ENCODE data around the gene CD44.

The CD44 gene

DNA sequence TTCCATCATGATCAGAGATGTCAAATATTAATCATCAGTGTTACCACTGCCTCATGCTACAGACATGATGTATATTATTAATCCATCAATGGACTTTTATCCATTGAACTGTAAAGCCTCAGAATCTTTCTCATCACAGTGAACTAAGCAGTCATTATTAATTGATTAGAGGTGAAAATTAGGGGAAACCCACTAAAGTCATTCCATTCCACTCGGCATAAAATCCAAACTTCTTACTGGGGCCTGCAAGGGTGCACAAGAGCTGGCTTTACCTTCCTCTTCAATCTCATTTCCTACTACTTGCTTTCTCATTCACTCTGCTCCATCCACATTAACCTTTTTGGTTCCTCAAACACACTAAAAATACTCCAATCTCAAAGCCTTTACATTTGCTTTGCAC lies 7.9 kb upstream of the CD44 start:
- H3K27me3 ChIP-seq (replicated peaks; ENCODE audit: control insufficient read depth, insufficient read depth, low read length): no peaks in the 10 kb centered on the region
- TF ChIP-seq, protein P1, sequence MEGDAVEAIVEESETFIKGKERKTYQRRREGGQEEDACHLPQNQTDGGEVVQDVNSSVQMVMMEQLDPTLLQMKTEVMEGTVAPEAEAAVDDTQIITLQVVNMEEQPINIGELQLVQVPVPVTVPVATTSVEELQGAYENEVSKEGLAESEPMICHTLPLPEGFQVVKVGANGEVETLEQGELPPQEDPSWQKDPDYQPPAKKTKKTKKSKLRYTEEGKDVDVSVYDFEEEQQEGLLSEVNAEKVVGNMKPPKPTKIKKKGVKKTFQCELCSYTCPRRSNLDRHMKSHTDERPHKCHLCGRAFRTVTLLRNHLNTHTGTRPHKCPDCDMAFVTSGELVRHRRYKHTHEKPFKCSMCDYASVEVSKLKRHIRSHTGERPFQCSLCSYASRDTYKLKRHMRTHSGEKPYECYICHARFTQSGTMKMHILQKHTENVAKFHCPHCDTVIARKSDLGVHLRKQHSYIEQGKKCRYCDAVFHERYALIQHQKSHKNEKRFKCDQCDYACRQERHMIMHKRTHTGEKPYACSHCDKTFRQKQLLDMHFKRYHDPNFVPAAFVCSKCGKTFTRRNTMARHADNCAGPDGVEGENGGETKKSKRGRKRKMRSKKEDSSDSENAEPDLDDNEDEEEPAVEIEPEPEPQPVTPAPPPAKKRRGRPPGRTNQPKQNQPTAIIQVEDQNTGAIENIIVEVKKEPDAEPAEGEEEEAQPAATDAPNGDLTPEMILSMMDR (IDR thresholded peaks at IDR 0.05; ENCODE audit: insufficient read depth, low read length, poor library complexity, severe bottlenecking): no peak
- H3K36me3 ChIP-seq (ENCODE audit: control insufficient read depth, insufficient read depth, low read length): no peaks in the 10 kb centered on the region
- no peak overlapping the region for H3K4me3 ChIP-seq (replicated peaks; ENCODE audit: low read depth, low read length)
- no peak for DNase-seq (ENCODE audit: extremely low read depth, insufficient read length)

DNA sequence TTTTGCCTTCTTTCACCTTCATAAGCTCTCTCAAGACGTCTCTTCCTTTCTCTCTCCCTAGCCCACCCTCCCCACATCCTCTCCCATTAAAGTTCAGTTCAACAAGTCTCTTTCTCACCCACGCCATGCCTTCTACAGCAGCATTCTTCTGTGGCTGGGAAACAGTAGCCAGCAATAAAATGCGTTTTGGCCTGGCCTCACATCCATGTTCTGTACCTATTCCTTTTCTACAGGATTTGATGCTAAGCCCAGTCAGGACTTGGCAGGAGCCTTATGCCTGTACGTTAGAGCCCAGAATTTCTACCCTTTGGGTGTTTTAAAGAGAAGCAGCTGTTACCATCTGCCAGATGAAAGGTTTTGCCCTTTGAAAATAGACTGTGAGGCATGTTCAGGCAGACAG lies 7.1 kb upstream of the CD44 start:
- Histone ChIP-seq H3K4me3 (replicated peaks; ENCODE audit: low read depth, low read length) (no peak overlapping the region), H3K27me3 (replicated peaks; ENCODE audit: control insufficient read depth, insufficient read depth, low read length) (no peaks in the 10 kb centered on the region), H3K36me3 (ENCODE audit: control insufficient read depth, insufficient read depth, low read length) (no peaks in the 10 kb centered on the region)
- TF ChIP-seq, protein P1 (IDR thresholded peaks at IDR 0.05; ENCODE audit: insufficient read depth, low read length, poor library complexity, severe bottlenecking): no peak
- no peak for DNase-seq (ENCODE audit: extremely low read depth, insufficient read length)

DNA sequence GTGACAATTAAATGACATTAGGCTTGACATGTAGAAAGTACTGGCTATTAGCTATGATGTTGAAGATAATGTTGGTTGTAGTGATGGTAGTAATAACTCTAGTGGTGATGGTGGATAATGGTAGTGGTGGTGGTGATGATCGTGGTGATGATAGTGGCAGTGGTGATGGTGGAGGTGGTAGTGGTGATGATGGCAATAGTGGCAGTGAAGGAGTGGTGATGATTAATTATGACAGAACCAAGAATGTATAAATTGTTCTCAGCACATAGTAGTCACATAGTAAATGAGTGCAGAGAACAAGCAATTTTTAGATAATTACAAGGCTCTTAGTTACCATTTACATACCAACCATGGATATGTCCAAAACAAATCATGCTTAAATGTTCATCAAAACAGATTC lies 5.3 kb upstream of the CD44 start:
- Histone ChIP-seq H3K36me3 (ENCODE audit: control insufficient read depth, insufficient read depth, low read length) (no peaks in the 10 kb centered on the region), H3K4me3 (replicated peaks; ENCODE audit: low read depth, low read length) (no peak overlapping the region), H3K27me3 (replicated peaks; ENCODE audit: control insufficient read depth, insufficient read depth, low read length) (no peaks in the 10 kb centered on the region)
- TF ChIP-seq, protein P1 (IDR thresholded peaks at IDR 0.05; ENCODE audit: insufficient read depth, low read length, poor library complexity, severe bottlenecking): no peak
- DNase-seq (ENCODE audit: extremely low read depth, insufficient read length): no peak

DNA sequence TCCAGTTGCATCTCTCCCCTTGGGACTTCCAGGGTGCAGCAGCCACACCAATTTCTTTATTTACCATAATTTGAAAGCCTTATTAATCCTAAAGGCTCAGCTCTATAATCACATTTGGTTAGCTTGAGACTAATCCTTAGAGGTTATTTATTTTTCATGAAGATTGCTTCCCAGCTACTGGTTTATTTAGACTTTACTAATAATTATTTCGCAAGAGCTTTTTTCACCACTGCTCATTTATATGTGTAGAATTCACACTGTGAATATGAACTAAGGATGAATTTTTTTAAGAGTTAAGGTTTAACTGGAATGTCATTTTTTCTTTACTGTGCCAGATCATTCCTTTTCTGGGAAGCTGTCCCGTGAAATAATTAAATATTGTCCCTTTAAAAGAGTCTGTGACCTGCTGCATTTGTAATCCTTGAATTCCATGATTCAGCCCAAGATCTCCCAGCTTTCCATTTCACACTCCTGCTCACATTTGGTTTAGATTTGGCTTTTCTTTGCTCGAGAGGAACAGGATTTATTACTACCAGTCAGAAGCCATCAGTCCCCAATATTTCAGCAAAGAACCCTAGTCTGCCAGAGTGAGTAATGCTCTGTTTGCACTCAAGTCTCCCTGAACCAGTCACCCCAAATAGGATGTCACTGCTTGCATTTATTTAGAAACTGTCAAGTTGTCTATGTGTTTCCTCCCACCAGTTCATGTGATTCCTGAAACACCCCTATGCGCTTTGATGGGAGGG lies 4.4 kb upstream of the CD44 start:
- no peak overlapping the region for H3K4me3 ChIP-seq (replicated peaks; ENCODE audit: low read depth, low read length)
- H3K36me3 ChIP-seq (ENCODE audit: control insufficient read depth, insufficient read depth, low read length): no peaks in the 10 kb centered on the region
- no peak for DNase-seq (ENCODE audit: extremely low read depth, insufficient read length)
- TF ChIP-seq, protein P1 (IDR thresholded peaks at IDR 0.05; ENCODE audit: insufficient read depth, low read length, poor library complexity, severe bottlenecking): no peak
- no peaks in the 10 kb centered on the region for H3K27me3 ChIP-seq (replicated peaks; ENCODE audit: control insufficient read depth, insufficient read depth, low read length)

DNA sequence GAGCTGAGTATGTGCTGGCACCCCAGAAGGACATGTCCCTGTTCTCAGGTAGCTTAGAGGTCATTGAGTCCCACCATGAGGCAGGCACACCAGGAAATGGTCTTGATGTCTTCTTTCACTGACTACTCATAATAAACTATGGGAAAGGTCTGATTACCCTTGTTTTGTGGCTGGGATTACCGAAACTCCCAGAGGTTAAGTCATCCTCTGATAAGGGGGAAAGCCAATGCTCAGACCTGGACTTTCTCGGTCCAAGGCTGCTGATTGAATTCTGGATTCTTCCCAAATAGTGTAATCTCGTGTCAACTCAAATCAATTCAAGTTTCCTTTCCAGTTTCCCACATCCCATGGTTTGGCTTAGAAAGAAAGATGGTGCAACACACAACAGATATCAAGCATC lies 3.7 kb upstream of the CD44 start:
- H3K36me3 ChIP-seq (ENCODE audit: control insufficient read depth, insufficient read depth, low read length): no peaks in the 10 kb centered on the region; the same call in 1 of the 2 replicates
- no peak for DNase-seq (ENCODE audit: extremely low read depth, insufficient read length)
- TF ChIP-seq, protein P1 (IDR thresholded peaks at IDR 0.05; ENCODE audit: insufficient read depth, low read length, poor library complexity, severe bottlenecking): no peak

More for the DNA sequence above, 3.7 kb upstream of the CD44 start:
- H3K4me3 ChIP-seq (replicated peaks; ENCODE audit: low read depth, low read length): no peak overlapping the region
- H3K27me3 ChIP-seq (replicated peaks; ENCODE audit: control insufficient read depth, insufficient read depth, low read length): no peaks in the 10 kb centered on the region
